ENCODE results near the gene NBEA. TPM values are rescaled to one million over a fixed set of nuclear protein-coding genes. Genes with fewer than 3 reads are reported as not detected.

The NBEA gene
- total RNA-seq, 2 donors from 2014 or later, result 15.2 to 15.9 TPM

- WGBS, 2 experiments (ENCODE audit: insufficient coverage in 1 of 2, insufficient read length in 1 of 2), result 97 to 100% methylated on average over 1 to 3 of the region's 4 CpGs
- no peak overlapping the region for H3K27ac ChIP-seq (ENCODE audit: low read depth, low read length)
- no peaks in the 10 kb centered on the region for H3K9me3 ChIP-seq (ENCODE audit: control insufficient read depth, low read length)
- DNase-seq, result no peak
- Mint-ChIP-seq H3K4me1 (peaks cover 17% of the 10 kb centered on the region), H3K27ac (no peak overlapping the region), H3K27me3 (ENCODE audit: insufficient read depth) (no peaks in the 10 kb centered on the region), H3K9me3 (no peaks in the 10 kb centered on the region), H3K4me3 (no peak overlapping the region), H3K36me3 (ENCODE audit: low read depth) (peaks cover 2% of the 10 kb centered on the region)
- no peak overlapping the region for H3K9ac ChIP-seq (ENCODE audit: extremely low read depth, low read length, poor library complexity, severe bottlenecking)
- TF ChIP-seq CTCF (conservative IDR thresholded peaks at IDR 0.05), result no peak
- no peak overlapping the region for H3K4me3 ChIP-seq (ENCODE audit: low read length)
- H3K4me1 ChIP-seq (ENCODE audit: control insufficient read depth, insufficient read depth, low read length), result peaks cover 4% of the 10 kb centered on the region
- no peaks in the 10 kb centered on the region for H3K27me3 ChIP-seq (ENCODE audit: control insufficient read depth, insufficient read depth, low read length, poor library complexity, severe bottlenecking)
- H3K36me3 ChIP-seq (ENCODE audit: control insufficient read depth, insufficient read depth, low read length), result no peaks in the 10 kb centered on the region
These were observed 706.1 kb downstream of the NBEA start for GRCh38 chr13:35648201-35648600.

- Mint-ChIP-seq H3K4me1 (peaks cover 7% of the 10 kb centered on the region), H3K27ac (no peak overlapping the region), H3K27me3 (ENCODE audit: insufficient read depth) (no peaks in the 10 kb centered on the region), H3K36me3 (ENCODE audit: low read depth) (peaks cover 2% of the 10 kb centered on the region), H3K4me3 (no peak overlapping the region), H3K9me3 (no peaks in the 10 kb centered on the region)
- H3K9ac ChIP-seq (ENCODE audit: extremely low read depth, low read length, poor library complexity, severe bottlenecking), result no peak overlapping the region
- TF ChIP-seq CTCF (conservative IDR thresholded peaks at IDR 0.05), result no peak
- H3K27me3 ChIP-seq (ENCODE audit: control insufficient read depth, insufficient read depth, low read length, poor library complexity, severe bottlenecking), result no peaks in the 10 kb centered on the region
- H3K4me3 ChIP-seq (ENCODE audit: low read length), result no peak overlapping the region
- no peaks in the 10 kb centered on the region for H3K9me3 ChIP-seq (ENCODE audit: control insufficient read depth, low read length)
- WGBS, 2 experiments (ENCODE audit: insufficient coverage in 1 of 2, insufficient read length in 1 of 2), result 90% methylated on average over 4 of the region's 4 CpGs
- no peak for DNase-seq
- H3K27ac ChIP-seq (ENCODE audit: low read depth, low read length), result no peak overlapping the region
- H3K4me1 ChIP-seq (ENCODE audit: control insufficient read depth, insufficient read depth, low read length), result peaks cover 4% of the 10 kb centered on the region
- H3K36me3 ChIP-seq (ENCODE audit: control insufficient read depth, insufficient read depth, low read length), result no peaks in the 10 kb centered on the region
These were observed 707.1 kb downstream of the NBEA start for GRCh38 chr13:35649162-35649561.

GRCh38 chr13:35659796-35660195, 717.7 kb downstream of the NBEA start:
- no peaks in the 10 kb centered on the region for H3K27me3 Mint-ChIP-seq (ENCODE audit: insufficient read depth)
- WGBS, 2 experiments (ENCODE audit: insufficient coverage in 1 of 2, insufficient read length in 1 of 2), result 98 to 99% methylated on average over 4 of the region's 4 CpGs
- Histone ChIP-seq H3K4me1 (ENCODE audit: control insufficient read depth, insufficient read depth, low read length) (peaks cover 8% of the 10 kb centered on the region), H3K4me3 (ENCODE audit: low read length) (no peak overlapping the region), H3K36me3 (ENCODE audit: control insufficient read depth, insufficient read depth, low read length) (no peaks in the 10 kb centered on the region), H3K9ac (ENCODE audit: extremely low read depth, low read length, poor library complexity, severe bottlenecking) (no peak overlapping the region), H3K9me3 (ENCODE audit: control insufficient read depth, low read length) (no peaks in the 10 kb centered on the region), H3K27me3 (ENCODE audit: control insufficient read depth, insufficient read depth, low read length, poor library complexity, severe bottlenecking) (no peaks in the 10 kb centered on the region), H3K27ac (ENCODE audit: low read depth, low read length) (no peak overlapping the region)
- DNase-seq, result no peak
- H3K4me3 Mint-ChIP-seq, result no peak overlapping the region
- H3K4me1 Mint-ChIP-seq, result peaks cover 4% of the 10 kb centered on the region
- no peaks in the 10 kb centered on the region for H3K9me3 Mint-ChIP-seq
- no peak overlapping the region for H3K27ac Mint-ChIP-seq
- H3K36me3 Mint-ChIP-seq (ENCODE audit: low read depth), result no peaks in the 10 kb centered on the region
- TF ChIP-seq CTCF (conservative IDR thresholded peaks at IDR 0.05), result no peak
